ENCODE results near the gene KIFAP3. TPM values are rescaled to one million over a fixed set of nuclear protein-coding genes. Genes with fewer than 3 reads are reported as not detected.

Gene KIFAP3
- total and polyA plus RNA-seq, 7 donors, result 9.2 to 25.7 (median 21.6) TPM

DNA sequence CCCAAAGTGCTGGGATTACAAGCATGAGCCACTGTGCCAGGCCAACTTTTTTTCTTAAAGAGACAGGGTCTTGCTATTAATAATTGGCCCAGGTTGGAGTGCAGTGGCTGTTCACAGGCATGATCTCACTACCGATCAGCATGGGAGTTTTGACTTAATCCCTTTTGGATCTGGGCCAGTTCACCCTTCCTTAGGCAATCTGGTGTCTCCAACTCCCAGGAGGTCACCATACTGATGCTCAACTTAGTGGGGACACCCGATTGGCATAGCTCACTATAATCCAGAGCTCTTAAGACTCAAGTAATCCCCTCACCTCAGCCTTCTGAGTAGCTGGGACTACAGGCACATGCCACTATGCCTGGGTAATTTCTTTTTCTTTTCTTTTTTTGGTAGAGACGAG, 116.6 kb downstream of the KIFAP3 start:
- ATAC-seq (no peak), DNase-seq (no peak)
- TF ChIP-seq, protein P1, sequence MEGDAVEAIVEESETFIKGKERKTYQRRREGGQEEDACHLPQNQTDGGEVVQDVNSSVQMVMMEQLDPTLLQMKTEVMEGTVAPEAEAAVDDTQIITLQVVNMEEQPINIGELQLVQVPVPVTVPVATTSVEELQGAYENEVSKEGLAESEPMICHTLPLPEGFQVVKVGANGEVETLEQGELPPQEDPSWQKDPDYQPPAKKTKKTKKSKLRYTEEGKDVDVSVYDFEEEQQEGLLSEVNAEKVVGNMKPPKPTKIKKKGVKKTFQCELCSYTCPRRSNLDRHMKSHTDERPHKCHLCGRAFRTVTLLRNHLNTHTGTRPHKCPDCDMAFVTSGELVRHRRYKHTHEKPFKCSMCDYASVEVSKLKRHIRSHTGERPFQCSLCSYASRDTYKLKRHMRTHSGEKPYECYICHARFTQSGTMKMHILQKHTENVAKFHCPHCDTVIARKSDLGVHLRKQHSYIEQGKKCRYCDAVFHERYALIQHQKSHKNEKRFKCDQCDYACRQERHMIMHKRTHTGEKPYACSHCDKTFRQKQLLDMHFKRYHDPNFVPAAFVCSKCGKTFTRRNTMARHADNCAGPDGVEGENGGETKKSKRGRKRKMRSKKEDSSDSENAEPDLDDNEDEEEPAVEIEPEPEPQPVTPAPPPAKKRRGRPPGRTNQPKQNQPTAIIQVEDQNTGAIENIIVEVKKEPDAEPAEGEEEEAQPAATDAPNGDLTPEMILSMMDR (IDR thresholded peaks at IDR 0.05), result no peak
- Histone ChIP-seq H3K36me3 (ENCODE audit: insufficient read depth in 1 of 2, low read depth in 1 of 2) (peaks cover 0 to 8% of the 10 kb centered on the region in 2 donors), H3K4me3 (no peak overlapping the region), H3K9me3 (no peaks in the 10 kb centered on the region), H3K27ac (no peak overlapping the region), H3K27me3 (ENCODE audit: insufficient read depth in 3 of 3, low read length in 2 of 3) (no peaks in the 10 kb centered on the region), H3K4me1 (no peaks in the 10 kb centered on the region)
- intact Hi-C loops (cut with DNase I), result no loop called here
- WGBS, 3 donors, result 68 to 85% (median 73%) methylated on average over 3 of the region's 3 CpGs

DNA sequence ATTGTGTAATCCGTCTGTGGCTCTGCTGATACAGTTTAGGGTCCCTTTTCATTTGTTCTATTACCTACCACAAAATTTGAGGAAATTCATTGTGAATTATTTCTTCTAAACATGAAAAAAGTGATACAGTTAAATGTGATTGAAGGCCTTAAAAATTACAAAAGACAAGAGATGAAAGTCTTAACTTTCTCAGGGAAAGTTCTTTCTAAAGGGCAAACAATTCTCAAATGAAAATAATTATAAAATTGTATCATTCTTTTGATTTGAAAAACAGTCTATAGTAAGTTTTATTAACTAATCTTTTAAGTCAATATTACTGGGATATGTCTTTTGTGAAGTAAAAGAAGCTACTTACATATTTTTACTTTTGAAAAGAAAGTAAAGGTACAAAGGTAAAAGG, 123.4 kb downstream of the KIFAP3 start:
- ATAC-seq (no peak), DNase-seq (no peak)
- TF ChIP-seq, protein P1 (IDR thresholded peaks at IDR 0.05), result no peak
- H3K36me3 ChIP-seq (ENCODE audit: insufficient read depth in 1 of 2, low read depth in 1 of 2), result peaks cover 0 to 6% of the 10 kb centered on the region in 2 donors
- intact Hi-C loops (cut with DNase I), result no loop called here
- 80 to 94% (median 88%) methylated on average over 1 of the region's 1 CpG for WGBS, 3 donors
- H3K4me3 ChIP-seq, result no peak overlapping the region
- H3K4me1 ChIP-seq, result no peaks in the 10 kb centered on the region
- H3K27ac ChIP-seq, result no peak overlapping the region
- H3K9me3 ChIP-seq, result no peaks in the 10 kb centered on the region
- H3K27me3 ChIP-seq (ENCODE audit: insufficient read depth in 3 of 3, low read length in 2 of 3), result no peaks in the 10 kb centered on the region

DNA sequence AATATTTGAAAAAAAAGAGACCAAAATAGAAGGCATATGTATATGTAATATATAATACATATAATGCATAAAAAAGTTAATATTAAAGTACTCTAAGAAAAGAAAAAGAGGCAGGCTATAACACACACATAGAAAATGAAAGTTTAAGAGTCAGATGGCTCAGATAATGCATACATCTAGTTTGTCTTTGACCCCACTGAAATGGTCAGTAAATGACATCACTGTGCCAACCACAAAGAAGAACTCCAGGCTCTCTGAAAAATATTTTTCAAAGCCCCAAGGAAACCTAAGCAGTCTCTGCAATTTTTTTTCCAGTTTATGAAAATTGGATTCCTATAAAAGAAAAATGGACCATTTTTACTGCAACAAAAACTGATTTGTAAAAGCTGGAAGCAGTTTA, 125.4 kb downstream of the KIFAP3 start:
- Histone ChIP-seq H3K9me3 (no peaks in the 10 kb centered on the region), H3K4me3 (no peak overlapping the region), H3K36me3 (ENCODE audit: insufficient read depth in 1 of 2, low read depth in 1 of 2) (peaks cover 0 to 6% of the 10 kb centered on the region in 2 donors), H3K4me1 (no peaks in the 10 kb centered on the region), H3K27ac (no peak overlapping the region), H3K27me3 (ENCODE audit: insufficient read depth in 3 of 3, low read length in 2 of 3) (no peaks in the 10 kb centered on the region)
- intact Hi-C loops (cut with DNase I), result no loop called here
- ATAC-seq (no peak), DNase-seq (no peak)
- TF ChIP-seq, protein P1 (IDR thresholded peaks at IDR 0.05), result no peak

DNA sequence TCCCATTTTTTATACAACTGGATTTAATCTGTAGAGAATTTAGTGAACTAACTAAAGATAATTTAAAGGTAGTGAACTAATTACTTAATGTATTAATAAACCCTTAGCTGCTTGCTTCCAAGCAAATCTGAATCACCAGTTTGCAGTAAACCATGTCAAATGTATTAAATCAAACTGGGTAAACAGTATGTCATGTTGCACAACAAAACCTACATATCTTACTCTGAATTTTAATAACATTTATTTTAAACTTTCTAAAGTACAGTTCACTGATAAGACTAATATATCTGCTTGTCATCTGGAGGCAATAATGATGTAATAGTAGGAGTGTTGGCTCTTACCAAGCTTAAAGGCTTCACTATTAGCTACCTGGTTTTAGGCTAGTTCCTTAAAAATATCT, 128.3 kb downstream of the KIFAP3 start:
- TF ChIP-seq, protein P1 (IDR thresholded peaks at IDR 0.05), result no peak
- Histone ChIP-seq H3K27ac (no peak overlapping the region), H3K27me3 (ENCODE audit: insufficient read depth in 3 of 3, low read length in 2 of 3) (no peaks in the 10 kb centered on the region), H3K9me3 (no peaks in the 10 kb centered on the region), H3K4me3 (no peak overlapping the region), H3K36me3 (ENCODE audit: insufficient read depth in 1 of 2, low read depth in 1 of 2) (no peaks in the 10 kb centered on the region), H3K4me1 (no peaks in the 10 kb centered on the region)
- no peak for DNase-seq
- intact Hi-C loops (cut with DNase I), result no loop called here
- ATAC-seq, result no peak

DNA sequence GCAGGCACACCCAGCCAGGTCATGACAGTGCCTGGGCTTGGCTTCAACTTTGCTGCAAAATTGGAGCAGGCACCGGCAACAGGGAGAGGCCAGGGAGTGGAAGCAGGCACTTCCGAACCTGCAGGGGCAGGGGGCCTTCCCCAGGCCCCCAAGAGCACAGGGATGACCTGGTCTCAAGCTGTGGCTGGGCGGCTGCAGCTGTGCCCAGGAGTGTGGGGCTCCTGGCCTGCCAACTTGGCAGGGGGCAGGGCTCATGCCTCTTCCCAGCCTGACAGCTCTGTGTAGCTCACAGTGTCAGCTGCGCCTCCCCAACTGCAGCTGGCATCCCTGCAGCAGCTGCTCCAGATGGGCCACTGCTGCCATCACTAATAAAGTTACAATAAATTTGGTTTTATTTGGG, 129.3 kb downstream of the KIFAP3 start:
- Histone ChIP-seq H3K27me3 (ENCODE audit: insufficient read depth in 3 of 3, low read length in 2 of 3) (no peaks in the 10 kb centered on the region), H3K4me3 (no peak overlapping the region), H3K4me1 (no peaks in the 10 kb centered on the region), H3K27ac (no peak overlapping the region), H3K36me3 (ENCODE audit: insufficient read depth in 1 of 2, low read depth in 1 of 2) (no peaks in the 10 kb centered on the region), H3K9me3 (no peaks in the 10 kb centered on the region)
- no peak for ATAC-seq
- WGBS, 3 donors, result 56 to 72% (median 69%) methylated on average over 4 of the region's 4 CpGs
- intact Hi-C loops (cut with DNase I), result no loop called here
- no peak for DNase-seq
- TF ChIP-seq, protein P1 (IDR thresholded peaks at IDR 0.05), result no peak

Data from psoas muscle (tissue), 8 donors.